Embryonic facial prominence (tissue), 1 donor: ENCODE measurements around the gene HERC4.
"Not testable (repeated sequence)": the region's sequence is repeated elsewhere in the genome, so short reads cannot be mapped to it uniquely, and the experiment has no call there.

Source experiments
- DNase-seq: peaks from one replicate; pipeline ENCODE4 v3.0.0-alpha.2; 2016; ENCODE audit errors: extremely low spot score

HERC4 gene

GRCh38 chr10:68047554-68048327 is 27.3 kb downstream of the HERC4 start:
- DNase-seq = no peak

- DNase-seq = no peak
These were observed 28.0 kb downstream of the HERC4 start for GRCh38 chr10:68047122-68047521.

DNA sequence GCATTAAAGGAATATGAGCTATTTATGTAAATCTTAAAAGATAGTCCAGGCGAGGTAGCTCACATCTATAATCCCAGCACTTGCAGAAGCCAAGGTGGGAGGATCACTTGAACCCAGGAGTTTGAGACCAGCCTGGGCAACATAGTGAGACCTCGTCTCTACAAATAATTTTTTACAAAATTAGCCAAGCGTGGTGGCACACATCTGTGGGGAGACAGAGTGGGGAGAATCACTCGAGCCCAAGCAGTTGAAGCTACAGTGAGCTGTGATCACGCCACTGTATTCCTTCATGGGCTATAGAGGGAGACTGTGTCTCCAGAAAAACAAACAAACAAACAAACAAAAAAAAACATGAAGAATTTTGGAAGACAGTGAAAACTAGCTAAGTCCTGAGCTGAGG is 28.4 kb downstream of the HERC4 start:
- no peak for DNase-seq

DNA sequence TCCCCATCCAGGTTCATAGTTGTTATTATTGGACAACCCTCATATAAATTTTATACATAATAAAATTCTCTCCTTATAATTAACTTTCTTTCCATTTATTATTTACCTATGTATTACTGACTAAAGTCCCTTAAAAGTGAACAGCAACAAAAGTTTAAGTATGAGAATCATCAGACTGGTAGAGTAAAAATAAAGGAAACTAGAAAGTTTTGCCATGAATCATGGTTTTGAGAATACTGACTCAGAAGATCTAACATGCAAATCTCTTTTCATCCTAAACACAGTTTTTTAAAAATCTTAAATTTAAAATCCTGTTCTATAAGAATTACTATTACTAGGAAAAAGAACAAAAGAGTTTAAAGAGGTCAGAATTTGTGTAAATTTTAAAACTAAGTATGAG is 32.1 kb downstream of the HERC4 start:
- no peak for DNase-seq

DNA sequence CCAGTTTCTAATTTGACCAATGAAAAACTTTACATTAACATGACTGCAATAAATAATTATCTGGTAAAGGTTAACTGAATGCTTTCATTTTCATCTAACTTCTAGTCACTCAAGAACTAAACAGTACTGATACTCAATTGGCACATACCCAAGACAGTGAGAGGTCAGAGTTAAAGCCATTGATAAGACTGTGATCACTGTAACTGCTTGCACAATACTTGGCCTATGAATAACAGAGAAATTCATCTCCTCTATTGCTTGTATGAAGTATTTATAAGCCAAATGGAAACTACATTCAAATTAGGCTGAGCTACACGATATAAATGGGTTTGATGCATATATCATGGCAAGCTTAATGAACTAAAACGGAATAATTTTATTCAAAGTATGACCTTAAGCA is 43.0 kb downstream of the HERC4 start:
- DNase-seq = no peak

- no peak for DNase-seq
These were observed 47.7 kb downstream of the HERC4 start for GRCh38 chr10:68027429-68027828.

- no peak for DNase-seq
These were observed 51.8 kb downstream of the HERC4 start for GRCh38 chr10:68023292-68023691.

DNA sequence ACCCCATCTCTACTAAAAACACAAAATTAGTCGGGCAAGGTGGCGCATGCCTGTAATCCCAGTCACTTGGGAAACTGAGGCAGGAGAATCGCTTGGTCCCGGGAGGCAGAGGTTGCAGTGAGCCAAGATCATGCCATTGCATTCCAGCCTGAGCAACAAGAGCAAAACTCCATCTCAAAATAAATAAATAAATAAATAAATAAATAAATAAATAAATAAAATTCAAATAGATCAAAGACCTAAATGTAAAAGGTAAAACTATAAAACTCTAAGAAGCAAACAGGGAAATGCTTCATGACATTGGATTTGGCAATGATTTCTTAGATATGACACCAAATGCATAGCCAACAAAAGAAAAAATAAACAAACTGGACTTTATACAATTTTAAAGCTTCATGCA is 52.8 kb downstream of the HERC4 start:
- DNase-seq = not testable (repeated sequence)

DNA sequence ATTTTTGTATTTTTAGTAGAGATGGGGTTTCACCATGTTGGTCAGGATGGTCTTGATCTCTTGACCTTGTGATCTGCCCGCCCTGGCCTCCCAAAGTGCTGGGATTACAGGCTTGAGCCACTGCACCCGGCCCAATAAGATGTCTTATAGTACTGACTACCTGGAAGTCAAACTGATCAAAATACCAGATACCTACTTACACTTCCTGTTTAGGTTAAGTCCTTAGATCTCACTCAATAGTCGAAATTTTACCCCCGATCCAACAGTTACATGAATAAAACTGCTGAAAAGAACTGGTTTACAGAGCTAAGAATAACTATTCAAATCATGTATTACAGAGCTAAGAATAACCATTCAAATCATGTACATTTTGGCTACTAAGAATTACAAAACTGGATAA is 58.6 kb downstream of the HERC4 start:
- DNase-seq = not testable (repeated sequence)

DNA sequence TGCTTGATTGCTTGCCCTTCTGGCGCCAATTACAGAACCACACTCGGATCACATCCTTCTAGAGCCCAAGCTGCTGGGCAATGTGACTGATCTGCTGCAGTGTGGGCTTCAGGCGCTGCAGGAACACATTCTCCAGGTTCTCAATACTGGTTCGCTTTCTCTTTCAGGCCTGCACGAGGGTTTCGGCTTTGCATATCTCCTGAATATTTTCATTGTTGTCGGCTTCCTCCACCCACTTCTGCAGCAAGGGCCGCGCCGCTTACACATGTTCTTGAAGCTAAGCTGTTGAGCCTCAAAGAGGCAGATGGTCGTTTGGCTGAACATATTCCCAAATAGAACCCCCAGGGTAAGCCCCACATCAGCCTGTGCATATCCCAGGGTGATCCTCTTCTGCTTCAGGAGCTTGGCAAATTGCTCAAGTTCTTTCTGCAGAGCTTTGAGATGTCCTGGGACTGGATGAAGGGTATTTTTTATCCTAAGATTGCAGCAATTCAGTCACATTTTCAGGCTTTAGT is 64.6 kb downstream of the HERC4 start:
- DNase-seq = no peak

DNA sequence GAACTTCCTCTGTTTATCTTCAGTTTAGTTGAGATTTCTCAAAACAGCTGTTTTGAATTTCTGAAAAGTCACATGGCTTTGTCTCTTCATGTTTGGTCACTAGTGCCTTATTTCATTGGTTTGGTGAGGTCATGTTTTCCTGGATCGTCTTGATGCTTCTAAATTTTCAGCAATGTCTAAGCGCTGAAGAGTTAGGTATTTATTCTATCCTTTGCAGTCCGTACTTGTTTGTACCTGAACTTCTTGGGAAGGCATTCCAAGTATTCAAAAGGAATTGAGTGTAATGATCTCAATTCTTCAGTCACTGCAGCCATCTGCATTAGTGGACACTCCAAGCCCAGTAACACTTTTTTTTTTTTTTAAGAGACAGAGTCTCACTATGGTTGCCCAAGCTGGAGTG is 67.7 kb downstream of the HERC4 start:
- DNase-seq = no peak

- DNase-seq = no peak
These were observed 73.5 kb downstream of the HERC4 start for GRCh38 chr10:68001539-68001938.

DNA sequence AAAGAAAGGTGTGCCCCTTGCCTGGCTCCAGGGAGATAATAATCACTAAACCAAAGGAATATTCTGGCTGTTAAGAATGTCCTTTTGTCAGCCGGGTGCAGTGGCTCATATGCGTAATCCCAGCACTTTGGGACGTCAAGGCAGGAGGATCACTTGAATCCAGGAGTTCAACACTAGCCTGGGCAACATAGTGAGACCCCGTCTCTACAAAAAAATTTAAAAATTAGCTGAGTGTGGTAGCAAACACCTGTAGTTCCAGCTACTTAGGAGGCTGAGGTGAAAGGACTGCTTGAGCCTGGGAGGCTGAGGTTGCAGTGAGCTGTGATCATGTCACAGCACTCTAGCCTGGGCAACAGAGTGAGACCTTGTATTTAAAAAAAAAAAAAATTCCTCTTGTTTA is 74.1 kb downstream of the HERC4 start:
- no peak for DNase-seq

- DNase-seq = no peak
These were observed 85.0 kb downstream of the HERC4 start for GRCh38 chr10:67990093-67990492.

- no peak for DNase-seq
These were observed 86.5 kb downstream of the HERC4 start for GRCh38 chr10:67988606-67989005.

- not testable (repeated sequence) for DNase-seq
These were observed 92.5 kb downstream of the HERC4 start for GRCh38 chr10:67982603-67983002.

DNA sequence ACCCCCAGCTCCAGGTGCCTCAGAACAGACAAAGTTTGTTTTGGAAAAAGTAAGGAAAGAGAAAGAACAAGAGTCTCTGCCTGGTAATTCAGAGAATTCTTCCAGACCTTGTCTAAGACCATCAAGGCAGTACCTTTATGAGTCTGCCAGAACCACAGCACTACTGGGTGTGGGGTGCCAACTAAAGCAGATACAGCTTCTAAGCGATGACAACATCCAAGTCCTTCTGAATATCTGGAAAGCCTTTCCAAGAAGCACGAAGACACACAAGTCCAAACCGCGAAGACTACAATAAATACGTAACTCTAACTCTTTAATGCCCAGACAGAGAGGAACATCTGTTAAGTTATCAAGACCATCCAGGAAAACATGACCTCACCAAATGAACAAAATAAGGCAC is 96.3 kb downstream of the HERC4 start:
- DNase-seq = no peak

GRCh38 chr10:67977251-67977650 is 97.8 kb downstream of the HERC4 start:
- no peak for DNase-seq

GRCh38 chr10:67976292-67977245 is 98.5 kb downstream of the HERC4 start:
- DNase-seq = no peak

GRCh38 chr10:67975871-67976270 is 99.2 kb downstream of the HERC4 start:
- DNase-seq = no peak

GRCh38 chr10:67971311-67971710 is 103.8 kb downstream of the HERC4 start:
- no peak for DNase-seq

- DNase-seq = no peak
These were observed 105.2 kb downstream of the HERC4 start for GRCh38 chr10:67969875-67970274.

DNA sequence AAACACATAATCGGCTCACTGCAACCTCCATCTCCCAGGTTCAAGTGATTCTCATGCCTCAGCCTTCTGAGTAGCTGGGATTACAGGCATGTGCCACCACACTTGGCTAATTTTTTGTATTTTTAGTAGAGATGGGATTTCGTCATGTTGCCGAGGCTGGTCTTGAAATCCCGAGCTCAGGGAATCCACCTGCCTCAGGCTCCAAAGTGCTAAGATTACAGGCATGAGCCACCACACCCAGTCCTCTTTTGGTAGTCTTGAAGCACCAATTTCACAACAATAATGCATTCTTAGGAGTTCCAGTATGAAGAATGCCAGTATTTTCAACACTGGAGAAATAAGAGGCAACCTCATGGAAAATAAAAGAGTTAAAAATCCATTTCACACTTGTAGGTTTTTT is 109.0 kb downstream of the HERC4 start:
- not testable (repeated sequence) for DNase-seq
